ENCODE measurements around the gene ZBTB21.

DNA sequence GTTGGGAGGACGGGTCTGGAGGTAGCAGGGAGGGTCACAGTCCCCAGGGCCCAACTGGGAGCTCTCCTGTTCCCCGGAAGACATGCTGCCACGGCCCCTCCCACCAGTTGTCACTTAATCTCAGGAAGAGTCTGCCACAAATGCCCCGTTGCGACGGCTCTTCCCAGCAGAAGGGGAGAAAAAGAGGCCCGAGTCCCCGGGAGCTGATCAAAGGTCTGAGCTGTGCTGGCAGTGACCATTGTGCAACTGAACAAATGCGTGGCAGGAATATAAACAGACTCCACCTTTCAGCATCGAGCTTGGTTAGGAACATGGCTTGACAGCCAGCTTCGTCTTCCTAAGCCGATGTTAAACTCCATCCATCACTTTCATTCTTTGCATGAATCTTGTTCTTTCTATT lies 27.8 kb upstream of the ZBTB21 start:
- TF ChIP-seq SMC3 (IDR thresholded peaks at IDR 0.05), result no peak
- TF ChIP-seq, protein P1, sequence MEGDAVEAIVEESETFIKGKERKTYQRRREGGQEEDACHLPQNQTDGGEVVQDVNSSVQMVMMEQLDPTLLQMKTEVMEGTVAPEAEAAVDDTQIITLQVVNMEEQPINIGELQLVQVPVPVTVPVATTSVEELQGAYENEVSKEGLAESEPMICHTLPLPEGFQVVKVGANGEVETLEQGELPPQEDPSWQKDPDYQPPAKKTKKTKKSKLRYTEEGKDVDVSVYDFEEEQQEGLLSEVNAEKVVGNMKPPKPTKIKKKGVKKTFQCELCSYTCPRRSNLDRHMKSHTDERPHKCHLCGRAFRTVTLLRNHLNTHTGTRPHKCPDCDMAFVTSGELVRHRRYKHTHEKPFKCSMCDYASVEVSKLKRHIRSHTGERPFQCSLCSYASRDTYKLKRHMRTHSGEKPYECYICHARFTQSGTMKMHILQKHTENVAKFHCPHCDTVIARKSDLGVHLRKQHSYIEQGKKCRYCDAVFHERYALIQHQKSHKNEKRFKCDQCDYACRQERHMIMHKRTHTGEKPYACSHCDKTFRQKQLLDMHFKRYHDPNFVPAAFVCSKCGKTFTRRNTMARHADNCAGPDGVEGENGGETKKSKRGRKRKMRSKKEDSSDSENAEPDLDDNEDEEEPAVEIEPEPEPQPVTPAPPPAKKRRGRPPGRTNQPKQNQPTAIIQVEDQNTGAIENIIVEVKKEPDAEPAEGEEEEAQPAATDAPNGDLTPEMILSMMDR (IDR thresholded peaks at IDR 0.05), result no peak
- no peak for TF ChIP-seq EP300 (IDR thresholded peaks at IDR 0.05)
- no peak for TF ChIP-seq SREBF2 (IDR thresholded peaks at IDR 0.05)
- no peak for TF ChIP-seq GATA3 (IDR thresholded peaks at IDR 0.05; ENCODE audit: borderline replicate concordance)
- no peak for TF ChIP-seq NFE2L2 (conservative IDR thresholded peaks at IDR 0.05; ENCODE audit: low read length)
- TF ChIP-seq REST (IDR thresholded peaks at IDR 0.05), result no peak
- TF ChIP-seq, protein P2, sequence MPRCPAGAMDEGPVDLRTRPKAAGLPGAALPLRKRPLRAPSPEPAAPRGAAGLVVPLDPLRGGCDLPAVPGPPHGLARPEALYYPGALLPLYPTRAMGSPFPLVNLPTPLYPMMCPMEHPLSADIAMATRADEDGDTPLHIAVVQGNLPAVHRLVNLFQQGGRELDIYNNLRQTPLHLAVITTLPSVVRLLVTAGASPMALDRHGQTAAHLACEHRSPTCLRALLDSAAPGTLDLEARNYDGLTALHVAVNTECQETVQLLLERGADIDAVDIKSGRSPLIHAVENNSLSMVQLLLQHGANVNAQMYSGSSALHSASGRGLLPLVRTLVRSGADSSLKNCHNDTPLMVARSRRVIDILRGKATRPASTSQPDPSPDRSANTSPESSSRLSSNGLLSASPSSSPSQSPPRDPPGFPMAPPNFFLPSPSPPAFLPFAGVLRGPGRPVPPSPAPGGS (IDR thresholded peaks at IDR 0.05), result no peak
- no peak for TF ChIP-seq ZFP36 (IDR thresholded peaks at IDR 0.05; ENCODE audit: borderline replicate concordance, partially characterized antibody)

All from A549 (cell line).